HCT116 (cell line): Measurements from ENCODE around the gene DENND5A. TPM values are rescaled to one million over a fixed set of nuclear protein-coding genes. Genes with fewer than 3 reads are reported as not detected.

Experiments used
- ATAC-seq: fragments of 200-7000 bp; cut with Tn5 transposase; 2 replicates; pipeline ENCODE4 v1.9.1; 2020; ENCODE audit warnings: mild to moderate bottlenecking, moderate library complexity
- BruUV-seq: library from RNA; stranded (reverse); fragments of 400-500 nt; replicated peaks from 2 replicates; lab custom pipeline; 2021; lab: Mats Ljungman, UMichigan
- CTCF ChIA-PET: fragments of 300-600 bp; sonication (Branson Sonifier 250); formaldehyde crosslinking; loops from one replicate; lab custom pipeline; 2021; ENCODE audit warnings: antibody characterized with exemption; lab: Charles Lee
- POLR2A ChIA-PET: fragments of 300-600, 350-600 bp; sonication (Branson Sonifier 250); formaldehyde crosslinking; loops from one replicate; lab custom pipeline; 2021; ENCODE audit warnings: antibody characterized with exemption; lab: Charles Lee
- RAD21 ChIA-PET, 2 experiments: fragments of 300-600 bp; sonication (Branson Sonifier 250); formaldehyde crosslinking; loops; one replicate each; lab custom pipeline; 2023; ENCODE audit warnings: low total read pairs in 2 of 2; ENCODE audit not compliant: uncharacterized antibody in 2 of 2, unreplicated experiment in 2 of 2, low non-redundant PET in 1 of 2; lab: Charles Lee
- DNase-seq: peaks from one replicate; pipeline ENCODE4 v3.0.0-alpha.2; 2010; ENCODE audit warnings: low read depth, low spot score
- H2AFZ ChIP-seq: fragments of 200-600 bp; shearing (Covaris generic), sonication (generic); 2 replicates; pipeline ENCODE4 v1.6.1; 2017; ENCODE audit warnings: low read depth, mixed run types, mixed read lengths, antibody characterized with exemption, low read length; ENCODE audit not compliant: poor library complexity, severe bottlenecking
- H3K27ac ChIP-seq: 2 replicates; pipeline ENCODE4 v1.5.1; 2012; ENCODE audit warnings: low read depth, low read length
- H3K27me3 ChIP-seq: fragments of 200-600 bp; sonication (generic); 2 replicates; pipeline ENCODE4 v1.6.1; 2016; ENCODE audit warnings: mixed run types, low read length, mixed read lengths; ENCODE audit not compliant: insufficient read depth
- H3K36me3 ChIP-seq, 2 experiments: fragments of 200-500 bp in 1 of 2; fragments of 200-600 bp in 1 of 2; sonication (Bioruptor generic) in 1 of 2; sonication (generic) in 1 of 2; 2 replicates each; pipeline versions ENCODE4 v1.5.1 to v1.6.1; 2014 to 2016; ENCODE audit warnings: low read length in 2 of 2, inconsistent platforms in 1 of 2, mixed read lengths in 1 of 2, mixed run types in 1 of 2; ENCODE audit not compliant: insufficient read depth in 2 of 2, control insufficient read depth in 1 of 2
- H3K4me1 ChIP-seq, 2 experiments: fragments of 200-600 bp in 1 of 2; sonication (generic) in 1 of 2; 2 replicates each; pipeline versions ENCODE4 v1.5.1 to v1.6.1; 2012 to 2017; ENCODE audit warnings: low read length in 2 of 2, inconsistent platforms in 1 of 2, mild to moderate bottlenecking in 1 of 2, mixed read lengths in 1 of 2, mixed run types in 1 of 2, moderate library complexity in 1 of 2; ENCODE audit not compliant: insufficient read depth in 2 of 2, control insufficient read depth in 1 of 2
- H3K4me2 ChIP-seq: fragments of 200-600 bp; sonication (generic); 2 replicates; pipeline ENCODE4 v1.6.1; 2017; ENCODE audit warnings: mixed run types, low read length, mixed read lengths
- H3K4me3 ChIP-seq, 2 experiments: fragments of 200-600 bp in 1 of 2; sonication (generic) in 1 of 2; replicated peaks in 1 of 2; 2 replicates each; pipeline ENCODE4 v1.5.1; 2011 to 2016; ENCODE audit warnings: low read length in 2 of 2, control low read depth in 1 of 2, low read depth in 1 of 2, mild to moderate bottlenecking in 1 of 2, mixed read lengths in 1 of 2, mixed run types in 1 of 2
- H3K79me2 ChIP-seq: fragments of 200-600 bp; sonication (generic); 2 replicates; pipeline ENCODE4 v1.6.1; 2017; ENCODE audit warnings: mild to moderate bottlenecking, mixed run types, low read length, moderate library complexity, mixed read lengths; ENCODE audit not compliant: insufficient read depth
- H3K9ac ChIP-seq: fragments of 200-600 bp; sonication (generic); 2 replicates; pipeline ENCODE4 v1.6.1; 2016; ENCODE audit warnings: low read length, mixed read lengths
- H3K9me2 ChIP-seq: fragments of 200-600 bp; sonication (generic), shearing (Covaris generic); 2 replicates; pipeline ENCODE4 v1.6.1; 2017; ENCODE audit warnings: mixed run types, mild to moderate bottlenecking, moderate library complexity; ENCODE audit not compliant: insufficient read depth
- H3K9me3 ChIP-seq, 2 experiments: fragments of 200-500 bp in 1 of 2; fragments of 200-600 bp in 1 of 2; sonication (Bioruptor generic) in 1 of 2; sonication (generic) in 1 of 2; 2 replicates each; pipeline ENCODE4 v1.6.1; 2014 to 2017; ENCODE audit warnings: low read length in 2 of 2, mixed read lengths in 2 of 2, inconsistent platforms in 1 of 2, low read depth in 1 of 2, mild to moderate bottlenecking in 1 of 2, mixed run types in 1 of 2, moderate library complexity in 1 of 2; ENCODE audit not compliant: control insufficient read depth in 1 of 2, insufficient read depth in 1 of 2
- H4K20me1 ChIP-seq: fragments of 200-600 bp; sonication (generic), shearing (Covaris generic); 2 replicates; pipeline ENCODE4 v1.6.1; 2017; ENCODE audit warnings: mixed run types, mild to moderate bottlenecking, moderate library complexity; ENCODE audit not compliant: insufficient read depth
- CBX3 ChIP-seq: IDR thresholded peaks from 2 replicates; pipeline ENCODE4 v1.6.1; 2012; ENCODE audit warnings: low read depth
- CEBPB ChIP-seq: IDR thresholded peaks from 2 replicates; pipeline ENCODE4 v1.6.1; 2012; ENCODE audit warnings: low read depth
- CTCF ChIP-seq, 3 experiments: fragments of 200-600 bp in 1 of 3; sonication (generic) in 1 of 3; IDR thresholded peaks in 2 of 3; conservative IDR thresholded peaks in 1 of 3; 2 replicates each; pipeline ENCODE4 v1.5.1; 2012 to 2017; ENCODE audit warnings: low read depth in 2 of 3, low read length in 2 of 3, antibody characterized with exemption in 1 of 3, borderline replicate concordance in 1 of 3, control low read depth in 1 of 3, mild to moderate bottlenecking in 1 of 3, mixed read lengths in 1 of 3, mixed run types in 1 of 3, moderate library complexity in 1 of 3; ENCODE audit not compliant: insufficient read depth in 1 of 3
- EZH2 ChIP-seq: fragments of 200-600 bp; sonication (generic); IDR thresholded peaks from 2 replicates; pipeline ENCODE4 v1.6.1; 2017; ENCODE audit warnings: antibody characterized with exemption, mixed run types
- EZH2phosphoT487 ChIP-seq: fragments of 200-600 bp; IDR thresholded peaks from 2 replicates; pipeline ENCODE4 v1.6.1; 2018; ENCODE audit warnings: antibody characterized with exemption, borderline replicate concordance
- FOSL1 ChIP-seq: IDR thresholded peaks from 2 replicates; pipeline ENCODE4 v1.6.1; 2012; ENCODE audit warnings: low read depth
- JUND ChIP-seq: IDR thresholded peaks from 2 replicates; pipeline ENCODE4 v1.6.1; 2012
- MAX ChIP-seq: IDR thresholded peaks from 2 replicates; pipeline ENCODE4 v1.6.1; 2012
- POLR2A ChIP-seq: IDR thresholded peaks from 2 replicates; pipeline ENCODE4 v1.7.0; 2011; ENCODE audit warnings: borderline replicate concordance; ENCODE audit not compliant: insufficient read depth, insufficient read length; ENCODE audit errors: extremely low read depth
- POLR2AphosphoS5 ChIP-seq: IDR thresholded peaks from 2 replicates; pipeline ENCODE4 v1.6.1; 2011; ENCODE audit warnings: mild to moderate bottlenecking, low read depth, low read length, moderate library complexity
- RAD21 ChIP-seq: IDR thresholded peaks from 2 replicates; pipeline ENCODE4 v1.6.1; 2012; ENCODE audit warnings: low read depth, mild to moderate bottlenecking
- SIN3A ChIP-seq: IDR thresholded peaks from 2 replicates; pipeline ENCODE4 v1.6.1; 2012; ENCODE audit warnings: low read depth
- SP1 ChIP-seq: IDR thresholded peaks from 2 replicates; pipeline ENCODE4 v1.6.1; 2012; ENCODE audit warnings: low read depth
- SRF ChIP-seq: IDR thresholded peaks from 2 replicates; pipeline ENCODE4 v1.6.1; 2012; ENCODE audit warnings: low read depth
- TCF7L2 ChIP-seq: IDR thresholded peaks from 2 replicates; pipeline ENCODE4 v1.7.0; 2011; ENCODE audit warnings: borderline replicate concordance, inconsistent platforms; ENCODE audit not compliant: insufficient read depth, insufficient read length; ENCODE audit errors: extremely low read depth
- YY1 ChIP-seq: IDR thresholded peaks from 2 replicates; pipeline ENCODE4 v1.6.1; 2011; ENCODE audit warnings: low read length, low read depth, moderate library complexity, mild to moderate bottlenecking; ENCODE audit not compliant: insufficient replicate concordance; ENCODE audit errors: extremely low read depth
- ZBTB33 ChIP-seq: IDR thresholded peaks from 2 replicates; pipeline ENCODE4 v1.6.1; 2011; ENCODE audit warnings: mild to moderate bottlenecking, low read length, moderate library complexity; ENCODE audit not compliant: insufficient replicate concordance; ENCODE audit errors: extremely low read depth
- ZFX ChIP-seq: fragments of 450-650 bp; IDR thresholded peaks from 2 replicates; pipeline ENCODE4 v1.6.1; 2017
- intact Hi-C: fragments of 100-400 bp; cut with micrococcal nuclease; formaldehyde crosslinking; loops from 2 replicates; pipeline ENCODE4 v1.10.0; 2022
- total RNA-seq: library from RNA; stranded (reverse); gene quantifications from one replicate; pipeline ENCODE4 v1.2.1, GENCODE V29; 2021; ENCODE audit not compliant: unreplicated experiment

Gene DENND5A
- total RNA-seq, 1 experiment from 2014 or later: 48.6 TPM

GRCh38 chr11:9090488-9091043, 174.6 kb downstream of the DENND5A start:
- Histone ChIP-seq H3K4me1 (no peaks in the 10 kb centered on the region), H2AFZ (no peak overlapping the region), H3K27me3 (no peaks in the 10 kb centered on the region), H3K79me2 (no peaks in the 10 kb centered on the region), H3K9ac (no peak overlapping the region), H4K20me1 (no peaks in the 10 kb centered on the region)
- BruUV-seq: no TSS peak
- RAD21 ChIA-PET: no interaction called here
- ATAC-seq: no peak
- TF ChIP-seq CBX3: no peak
- TF ChIP-seq FOSL1: no peak
- no peak for TF ChIP-seq RAD21
- TF ChIP-seq ZBTB33: no peak
- no peak for TF ChIP-seq TCF7L2
- no peak for TF ChIP-seq EZH2phosphoT487
- TF ChIP-seq YY1: no peak
- TF ChIP-seq MAX: no peak
- no peak for TF ChIP-seq CTCF (IDR thresholded peaks at IDR 0.05 in 2 of 3, conservative IDR thresholded peaks at IDR 0.05 in 1 of 3; ENCODE audit: borderline replicate concordance in 1 of 3, insufficient read depth in 1 of 3, low read depth in 2 of 3, low read length in 2 of 3)
- TF ChIP-seq SIN3A: no peak
- no peak for TF ChIP-seq JUND
- no peak for TF ChIP-seq EZH2
- TF ChIP-seq SRF: no peak
- TF ChIP-seq SP1: no peak
- no peak for TF ChIP-seq POLR2AphosphoS5
- TF ChIP-seq ZFX: no peak
- TF ChIP-seq CEBPB: no peak
- TF ChIP-seq POLR2A: no peak
- TF ChIP-seq, all 23 proteins: peak for 0
- POLR2A ChIA-PET: no interaction called here
- CTCF ChIA-PET: no interaction called here
- H3K36me3 ChIP-seq: no peaks in the 10 kb centered on the region
- intact Hi-C loops: no loop called here
- no peak for DNase-seq
- H3K4me3 ChIP-seq: no peak overlapping the region
- no peaks in the 10 kb centered on the region for H3K9me2 ChIP-seq
- no peak overlapping the region for H3K27ac ChIP-seq
- no peaks in the 10 kb centered on the region for H3K9me3 ChIP-seq
- H3K4me2 ChIP-seq: no peak overlapping the region
